GM20431 (cell line): ENCODE data around the gene CRISPLD2.

Source experiments
- in situ Hi-C: fragments of 300-500 bp; cut with MseI, MboI; formaldehyde crosslinking; loops from one replicate; pipeline ENCODE4 v1.15.0; 2020; ENCODE audit warnings: low sequenced_read_pairs; ENCODE audit not compliant: unreplicated experiment

The CRISPLD2 gene

DNA sequence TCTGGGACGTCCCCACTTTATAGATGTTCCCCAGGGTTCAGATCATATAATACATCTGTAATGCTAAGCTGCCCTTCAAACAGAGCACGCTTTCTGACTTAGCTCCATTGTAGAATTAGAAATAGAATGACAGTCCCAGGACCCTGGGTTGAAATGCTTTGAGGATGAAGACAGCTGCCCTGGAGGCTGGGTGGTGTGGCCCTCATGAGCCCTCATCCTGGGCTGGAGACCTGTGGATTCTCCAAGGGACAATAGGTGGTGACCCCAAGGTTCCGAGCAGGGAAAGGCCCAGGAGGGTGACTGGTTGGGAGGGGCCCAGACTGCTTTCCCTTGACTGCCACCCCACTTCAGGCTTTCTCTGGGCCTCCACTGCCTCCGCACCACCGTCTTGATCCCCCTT is 59.0 kb downstream of the CRISPLD2 start:
- in situ Hi-C loops: no loop called here

DNA sequence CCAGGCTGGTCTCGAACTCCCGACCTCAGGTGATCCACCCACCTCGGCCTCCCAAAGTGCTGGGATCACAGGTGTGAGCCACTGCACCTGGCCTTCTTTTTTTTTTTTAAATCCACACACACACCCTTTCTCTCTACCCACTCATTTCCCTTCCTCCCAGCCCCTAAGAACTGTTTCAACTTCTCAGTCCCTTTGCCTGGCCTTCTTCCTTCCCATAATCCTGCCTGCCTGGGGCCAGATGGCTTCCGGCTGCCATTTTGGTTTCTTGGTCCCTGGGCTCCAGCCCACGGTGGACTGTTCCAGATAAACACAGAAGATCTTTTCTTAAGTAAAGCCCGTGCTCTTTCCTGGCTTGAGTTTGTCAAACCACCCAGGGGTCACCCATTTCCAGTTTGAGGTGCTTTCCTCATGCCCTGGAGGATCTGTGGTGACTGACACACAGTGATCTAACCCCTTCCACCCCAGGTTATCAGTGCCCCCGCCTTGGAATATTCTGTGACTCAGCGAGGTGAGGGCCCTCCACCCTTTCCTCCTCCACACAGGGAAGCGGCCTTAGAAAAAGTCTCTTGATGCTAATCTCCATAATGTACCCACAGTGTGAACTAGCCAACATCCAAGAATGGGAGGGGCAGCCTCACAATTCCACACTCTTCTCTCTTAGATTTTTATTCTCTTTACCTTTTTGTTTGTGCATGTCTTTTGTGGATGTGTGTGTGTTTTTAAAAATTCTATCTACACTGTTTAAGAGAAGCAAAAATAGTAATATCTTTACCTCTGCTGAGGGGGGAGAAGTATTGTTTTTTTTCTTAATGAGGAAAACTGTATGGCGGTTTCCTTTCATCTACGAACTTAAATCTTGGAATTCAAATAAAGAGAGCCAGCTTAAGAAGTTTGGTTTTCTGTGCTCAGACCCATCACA is 60.0 kb downstream of the CRISPLD2 start:
- in situ Hi-C loops: no loop called here

DNA sequence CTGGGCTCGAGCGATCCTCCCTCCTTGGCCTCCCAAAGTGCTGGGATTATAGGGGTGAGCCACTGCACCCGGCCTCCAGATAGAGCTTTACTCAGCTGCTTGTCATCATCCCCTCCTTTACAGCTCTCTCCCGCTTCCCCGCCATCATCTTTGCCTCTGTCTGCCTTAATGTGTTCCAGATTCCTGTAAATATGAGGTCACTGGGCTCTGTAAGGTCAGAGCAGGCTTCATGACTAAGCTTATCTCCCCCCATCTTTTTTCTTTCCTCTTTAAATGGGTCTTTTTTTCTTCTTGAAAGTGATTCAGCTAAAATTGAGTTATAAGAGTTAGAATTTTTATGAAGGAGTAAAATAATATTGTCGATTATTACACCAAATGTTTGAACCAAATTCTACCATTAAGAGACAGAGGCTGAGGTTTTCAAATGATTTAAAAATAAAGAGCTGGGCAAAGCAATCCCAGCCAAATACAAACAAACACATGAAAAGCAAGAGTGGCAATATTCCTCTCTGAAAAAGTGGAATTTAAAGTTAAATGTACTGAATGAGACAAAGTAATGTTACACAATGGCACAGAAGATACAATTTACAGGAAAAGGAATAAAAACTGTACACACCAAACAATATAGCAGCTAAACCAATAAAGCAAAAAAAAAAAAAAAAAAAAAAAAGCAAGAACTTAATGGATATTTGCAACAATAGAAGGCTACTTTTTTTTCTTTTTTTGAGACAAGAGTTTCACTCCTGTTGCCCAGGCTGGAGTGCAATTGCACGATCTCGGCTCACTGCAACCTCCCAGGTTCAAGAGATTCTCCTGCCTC is 62.1 kb downstream of the CRISPLD2 start:
- in situ Hi-C loops: no loop called here

DNA sequence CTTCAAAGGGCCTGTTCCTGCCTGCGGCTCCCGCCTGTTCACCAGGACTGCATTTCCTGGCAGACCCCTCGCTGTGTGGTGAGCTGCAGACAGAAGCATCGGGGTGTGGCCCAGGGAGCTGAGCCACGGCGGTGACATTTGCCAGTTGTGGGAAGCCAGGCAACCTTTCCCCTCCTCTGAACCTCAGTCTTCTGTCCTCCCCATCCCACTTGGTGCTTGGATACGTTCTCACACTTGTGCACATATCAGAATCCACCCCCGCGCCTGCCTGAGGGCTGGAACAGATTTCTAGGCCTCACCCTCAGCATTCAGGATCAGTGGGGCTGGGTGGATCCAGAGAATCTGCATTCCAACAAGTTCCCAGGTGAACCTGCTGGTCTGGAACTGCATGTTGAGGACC is 63.5 kb downstream of the CRISPLD2 start:
- in situ Hi-C loops: no loop called here

DNA sequence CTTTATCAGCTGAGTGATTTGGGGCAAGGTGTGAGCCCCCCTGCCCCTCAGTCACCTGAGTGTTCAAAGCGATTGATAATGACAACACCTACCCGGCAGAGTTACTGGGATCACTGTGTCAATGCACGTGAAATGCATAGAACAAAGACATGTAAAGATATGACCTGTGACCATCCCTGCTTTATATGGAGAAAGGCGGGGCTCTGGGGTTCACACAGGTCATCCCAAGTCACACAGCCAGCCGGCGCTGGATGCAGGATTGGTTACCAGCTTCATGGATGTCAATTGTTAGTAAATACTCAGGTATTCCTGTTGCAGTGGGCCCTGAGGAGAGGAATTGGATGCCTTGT is 64.4 kb downstream of the CRISPLD2 start:
- in situ Hi-C loops: no loop called here

DNA sequence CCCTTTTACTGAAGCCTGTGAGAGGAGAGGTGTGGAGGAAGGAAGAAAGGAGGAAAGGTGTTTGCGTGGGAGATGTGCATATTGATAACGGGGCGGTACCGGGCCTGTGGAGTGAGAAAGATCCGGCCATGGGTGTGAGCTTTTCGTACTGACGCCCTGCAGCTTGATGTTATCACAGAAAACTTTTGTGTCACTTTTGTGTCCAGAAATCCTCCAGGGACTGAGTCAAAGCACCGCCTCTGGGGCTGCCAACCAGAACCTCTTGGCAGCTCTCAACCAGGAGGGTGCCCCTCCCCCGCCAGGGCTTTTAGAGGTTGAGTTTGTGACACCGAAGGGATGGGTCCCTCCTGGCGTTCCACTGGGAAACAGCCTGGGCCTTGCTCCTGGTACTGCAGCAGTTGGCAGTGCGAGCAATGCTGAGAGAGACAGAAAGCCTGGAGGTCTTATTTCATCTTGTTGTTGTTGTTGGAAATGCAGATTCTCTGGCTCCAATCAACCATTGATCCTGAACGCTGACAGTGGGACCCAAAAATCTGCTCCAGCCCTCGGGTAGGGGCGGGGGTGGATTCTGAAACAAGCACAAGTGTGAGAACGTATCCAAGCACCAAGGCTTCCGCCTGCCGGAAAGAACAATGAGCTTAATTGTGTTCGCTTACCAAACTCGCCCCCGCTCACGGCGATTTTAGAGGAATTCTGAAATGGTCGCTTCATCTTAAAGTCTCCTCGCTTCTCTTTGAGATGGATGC is 65.0 kb downstream of the CRISPLD2 start:
- in situ Hi-C loops: no loop called here

DNA sequence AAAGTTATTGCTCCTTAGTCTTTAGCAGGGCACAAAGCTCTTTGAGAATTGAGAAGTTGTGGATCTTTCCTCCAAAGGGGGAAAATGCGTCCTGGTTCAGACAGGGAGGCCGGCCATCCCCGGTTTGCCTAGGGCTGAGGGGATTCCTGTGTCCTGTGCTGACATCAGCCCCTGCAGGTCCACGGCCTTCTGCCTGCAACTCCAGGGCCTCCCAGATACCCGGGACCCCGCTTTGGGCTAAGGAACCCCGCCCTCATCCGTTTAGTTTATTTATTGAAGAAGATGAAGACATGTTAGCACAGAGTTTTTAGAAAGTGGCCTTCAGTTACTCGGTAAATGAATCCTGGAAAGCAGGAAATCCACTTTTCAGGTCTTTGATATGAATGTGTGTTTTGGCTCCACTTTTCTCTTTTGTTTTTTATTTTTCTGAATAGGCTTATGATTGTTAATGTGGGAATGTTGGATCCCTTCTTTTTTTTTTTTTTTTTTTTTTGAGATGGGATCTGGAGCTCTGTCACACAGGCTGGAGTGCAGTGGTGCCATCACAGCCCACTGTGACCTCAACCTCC is 65.6 kb downstream of the CRISPLD2 start:
- in situ Hi-C loops: no loop called here

DNA sequence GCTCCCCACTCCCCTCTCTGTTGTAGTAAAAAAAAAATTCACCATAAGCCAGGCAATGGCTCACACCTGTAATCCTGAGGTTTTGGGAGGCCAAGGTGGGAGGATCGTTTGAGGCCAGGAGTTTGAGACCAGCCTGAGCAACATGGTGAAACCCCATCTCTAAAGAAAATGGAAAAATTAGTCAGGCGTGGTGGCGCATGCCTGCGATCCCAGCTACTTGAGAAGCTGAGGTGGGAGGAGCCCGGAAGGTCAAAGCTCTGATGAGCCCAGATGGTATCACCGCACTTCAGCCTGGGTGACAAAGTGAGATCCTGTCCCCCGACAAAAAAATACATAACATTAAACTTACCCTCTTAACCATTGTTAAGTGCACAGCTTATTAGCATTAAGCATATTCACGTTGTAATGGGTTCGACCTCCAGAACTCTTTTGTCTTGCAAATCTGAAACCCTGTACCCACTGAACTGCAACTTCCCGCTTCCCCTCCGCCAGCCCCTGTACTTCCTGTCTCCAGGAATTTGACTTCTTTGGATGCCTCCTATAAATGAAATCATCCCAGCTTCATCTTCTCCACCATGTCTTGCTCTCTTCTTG is 66.8 kb downstream of the CRISPLD2 start:
- in situ Hi-C loops: no loop called here

DNA sequence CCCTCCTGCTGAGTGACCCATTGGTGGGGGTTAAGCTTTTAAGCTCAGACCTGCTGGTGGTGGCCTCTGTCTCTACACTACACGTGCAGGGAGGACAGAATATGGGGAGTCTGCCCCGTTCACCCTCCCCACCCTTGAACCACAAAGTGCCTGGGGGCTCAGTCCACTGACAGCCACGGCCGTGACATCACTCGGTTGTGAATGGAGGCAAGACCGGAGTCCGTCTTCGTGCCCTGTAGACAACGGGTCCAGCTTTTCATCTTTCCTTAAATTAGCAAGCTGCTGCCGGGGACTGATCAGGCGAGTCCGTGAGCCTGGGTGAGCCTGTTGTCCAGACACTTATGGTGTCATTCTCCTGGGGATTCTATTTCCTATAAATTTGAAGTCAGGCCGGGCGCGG is 67.4 kb downstream of the CRISPLD2 start:
- in situ Hi-C loops: no loop called here

DNA sequence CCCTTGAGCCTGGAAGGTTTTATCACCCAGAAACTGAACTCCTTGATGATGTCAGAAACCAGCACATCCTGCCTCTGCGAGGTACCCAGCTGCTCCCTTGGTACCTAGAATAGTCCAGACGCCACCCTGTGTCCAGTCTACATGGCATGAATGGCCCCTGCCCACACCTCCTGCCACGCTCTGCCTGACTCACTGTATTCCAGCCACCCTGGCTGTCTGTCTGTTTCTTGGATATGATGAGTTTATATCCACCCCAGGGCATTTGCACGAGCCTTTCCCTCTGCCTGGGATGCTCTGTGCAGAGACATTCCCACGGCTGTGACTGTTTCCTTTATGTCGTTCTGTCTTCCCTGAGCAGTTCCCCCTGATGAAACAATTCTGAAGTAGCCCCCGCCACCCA is 68.7 kb downstream of the CRISPLD2 start:
- in situ Hi-C loops: no loop called here

DNA sequence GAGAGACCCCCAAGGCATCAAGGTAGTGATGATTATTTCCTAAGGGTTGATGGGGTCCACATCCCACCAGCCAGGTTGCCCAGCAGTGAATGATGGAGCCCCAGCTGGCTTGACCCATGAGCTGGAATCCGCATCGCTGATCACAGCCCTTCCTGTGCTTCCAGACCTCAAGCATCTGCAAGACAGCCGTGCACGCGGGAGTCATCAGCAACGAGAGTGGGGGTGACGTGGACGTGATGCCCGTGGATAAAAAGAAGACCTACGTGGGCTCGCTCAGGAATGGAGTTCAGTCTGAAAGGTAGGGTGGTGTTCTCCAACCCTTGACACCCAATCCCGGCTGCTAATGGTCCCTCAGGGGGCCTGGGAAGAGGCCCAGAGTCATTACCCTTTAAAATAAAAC is 69.3 kb downstream of the CRISPLD2 start:
- in situ Hi-C loops: no loop called here

DNA sequence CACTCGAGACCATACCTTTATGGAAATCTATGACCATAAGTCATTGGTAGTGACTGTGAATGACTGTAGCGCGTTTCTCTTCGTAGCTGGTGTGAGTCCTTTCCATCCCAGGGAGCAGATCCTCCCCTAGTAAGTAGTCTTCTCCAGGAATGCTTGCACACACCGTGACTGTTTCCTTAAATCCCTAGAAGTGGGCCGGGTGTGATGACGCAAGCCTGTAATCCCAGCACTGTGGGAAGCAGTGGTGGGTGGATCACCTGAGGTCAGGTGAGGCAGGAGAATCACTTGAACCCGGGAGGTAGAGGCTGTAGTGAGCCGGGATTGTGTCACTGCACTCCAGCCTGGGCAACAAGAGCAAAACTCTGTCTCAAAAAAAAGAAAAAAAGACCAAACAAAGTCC is 70.6 kb downstream of the CRISPLD2 start:
- in situ Hi-C loops: no loop called here

DNA sequence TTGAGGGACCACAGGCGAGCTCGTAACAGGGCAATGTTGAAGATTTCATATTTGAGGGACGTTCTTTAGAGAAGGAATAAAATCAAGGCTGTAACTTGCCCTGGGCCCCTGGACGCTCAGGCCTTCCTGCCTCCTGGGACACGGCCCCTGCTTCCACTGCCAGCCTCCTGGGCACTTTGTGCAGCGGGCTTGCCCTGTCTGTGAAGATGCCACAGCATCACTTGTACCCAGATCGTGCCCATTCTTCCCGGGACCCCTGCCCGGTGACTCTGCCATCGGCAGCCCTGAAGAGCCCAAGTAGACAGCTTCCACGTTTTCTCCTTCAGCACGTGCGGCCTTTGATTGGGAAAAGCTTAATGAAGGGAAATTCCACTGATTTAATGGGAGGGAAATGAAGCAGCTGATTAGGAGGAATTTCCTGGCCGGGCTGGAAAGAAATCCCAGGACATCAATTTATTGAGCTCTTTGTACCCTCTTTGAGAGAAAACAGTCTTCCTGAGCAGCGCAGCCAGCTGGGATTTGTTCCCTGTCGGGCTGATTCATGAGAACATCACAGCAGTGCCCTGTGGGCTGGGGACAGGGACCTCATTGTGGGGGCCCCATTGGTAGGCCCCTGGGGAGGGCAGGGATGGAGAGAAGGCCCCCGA is 71.5 kb downstream of the CRISPLD2 start:
- in situ Hi-C loops: no loop called here

DNA sequence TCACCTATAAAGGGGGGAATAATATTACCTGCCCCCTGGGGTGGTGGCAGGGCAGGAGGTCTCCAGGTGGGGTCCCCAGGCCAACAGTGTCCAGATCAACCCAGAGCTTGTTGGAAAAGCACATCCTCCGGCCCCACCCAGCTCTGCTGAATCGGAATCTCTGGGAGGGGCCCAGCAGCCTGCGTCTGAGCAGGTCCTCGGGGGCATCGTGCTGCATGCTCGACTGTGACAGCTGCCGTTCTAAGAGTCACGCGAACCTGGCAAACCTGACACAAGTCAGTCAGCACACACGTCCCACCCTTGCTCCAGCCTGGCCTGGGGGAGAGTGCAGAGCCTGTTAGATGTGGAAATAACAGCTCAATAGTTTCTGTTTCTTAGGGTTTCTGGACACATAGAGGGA is 72.3 kb downstream of the CRISPLD2 start:
- in situ Hi-C loops: no loop called here

DNA sequence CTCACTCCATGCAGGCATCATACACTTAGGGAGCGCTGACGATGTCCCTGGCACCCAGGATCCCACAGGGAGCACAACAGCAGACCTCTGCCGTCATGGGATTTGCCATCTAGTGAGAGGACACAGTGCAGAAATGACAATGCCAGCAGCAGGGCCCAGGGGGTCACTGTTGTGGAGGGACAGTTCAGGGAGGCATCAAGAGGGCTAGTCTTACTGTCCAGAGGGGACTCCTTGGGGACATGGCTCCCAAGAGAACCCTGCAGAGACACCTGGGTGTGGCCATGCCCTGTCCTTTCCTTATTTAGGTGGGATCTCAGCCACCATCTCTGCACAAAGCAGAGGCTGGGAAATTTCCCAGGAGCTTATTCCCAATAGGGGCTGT is 73.7 kb downstream of the CRISPLD2 start:
- in situ Hi-C loops: no loop called here

DNA sequence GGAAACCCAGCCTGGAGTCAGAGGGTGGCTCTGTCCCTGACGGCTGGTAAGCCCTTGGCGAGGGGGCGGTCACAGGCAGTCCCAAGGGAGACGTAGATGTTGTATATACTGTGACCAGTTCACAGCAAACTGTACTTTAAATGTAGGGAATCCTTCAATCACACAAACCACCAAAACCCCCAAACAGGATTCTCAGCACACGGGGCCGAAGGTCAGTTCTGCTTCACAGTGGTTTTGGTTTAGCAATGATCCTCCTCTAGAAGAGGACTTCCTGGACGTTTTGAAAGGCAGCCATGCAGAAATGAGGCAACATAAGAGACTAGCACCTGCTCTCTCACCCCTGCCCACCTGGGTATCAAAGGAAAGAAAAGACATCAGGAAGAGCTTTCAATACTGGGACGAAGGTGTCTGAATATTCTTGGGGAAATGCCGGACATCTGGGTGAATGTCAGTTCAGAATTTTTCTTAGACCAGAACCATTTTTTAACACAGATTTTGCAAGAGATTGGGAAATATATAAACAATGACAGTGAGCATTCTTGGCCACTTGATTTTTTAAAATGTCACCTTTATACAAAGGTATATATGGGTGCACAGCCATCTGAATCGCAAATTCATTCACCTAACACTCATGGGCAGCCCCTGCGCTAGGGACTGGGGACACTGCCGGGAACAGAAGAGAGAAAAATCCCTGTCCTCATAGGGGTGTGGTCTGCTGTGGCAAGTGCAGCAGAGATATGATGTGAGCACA is 74.2 kb downstream of the CRISPLD2 start:
- in situ Hi-C loops: no loop called here

DNA sequence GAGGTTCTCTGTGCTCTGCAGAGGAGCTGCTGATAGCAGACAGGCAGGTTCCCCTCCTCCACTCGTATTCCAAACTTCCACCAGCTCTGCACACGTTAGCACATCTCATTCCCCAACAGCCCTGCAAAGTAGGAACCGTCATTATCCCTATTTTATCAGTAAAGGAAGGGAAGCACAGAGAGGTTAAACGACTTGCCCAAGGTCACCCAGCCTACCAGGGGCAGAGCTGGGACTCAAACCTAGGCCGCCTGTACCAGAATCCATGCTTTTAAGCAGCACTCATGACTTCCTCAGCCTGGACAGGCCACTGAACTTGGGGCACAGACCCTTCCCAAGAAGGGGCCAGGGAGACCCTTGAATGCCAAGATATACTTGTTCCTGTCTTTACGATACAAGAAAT is 75.2 kb downstream of the CRISPLD2 start:
- in situ Hi-C loops: no loop called here

DNA sequence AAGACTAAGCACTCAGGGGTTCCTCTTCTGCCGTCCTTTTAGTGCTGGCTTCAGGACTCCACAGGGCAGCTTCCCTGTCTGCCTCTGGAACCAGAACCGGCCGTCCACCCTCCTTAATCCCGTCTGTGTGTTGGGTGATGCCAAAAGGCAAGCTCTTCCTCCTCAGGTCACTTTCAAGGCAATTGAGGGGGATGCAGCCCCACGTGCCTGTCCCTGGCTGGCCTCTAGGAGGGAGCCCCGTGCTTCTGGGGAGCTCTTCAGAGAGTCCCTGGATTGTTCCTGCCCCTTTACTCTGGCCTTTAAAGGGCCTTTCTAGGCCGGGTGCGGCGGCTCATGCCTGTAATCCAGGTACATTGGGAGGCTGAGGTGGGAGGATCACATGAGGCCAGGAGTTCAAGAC is 77.1 kb downstream of the CRISPLD2 start:
- in situ Hi-C loops: no loop called here

DNA sequence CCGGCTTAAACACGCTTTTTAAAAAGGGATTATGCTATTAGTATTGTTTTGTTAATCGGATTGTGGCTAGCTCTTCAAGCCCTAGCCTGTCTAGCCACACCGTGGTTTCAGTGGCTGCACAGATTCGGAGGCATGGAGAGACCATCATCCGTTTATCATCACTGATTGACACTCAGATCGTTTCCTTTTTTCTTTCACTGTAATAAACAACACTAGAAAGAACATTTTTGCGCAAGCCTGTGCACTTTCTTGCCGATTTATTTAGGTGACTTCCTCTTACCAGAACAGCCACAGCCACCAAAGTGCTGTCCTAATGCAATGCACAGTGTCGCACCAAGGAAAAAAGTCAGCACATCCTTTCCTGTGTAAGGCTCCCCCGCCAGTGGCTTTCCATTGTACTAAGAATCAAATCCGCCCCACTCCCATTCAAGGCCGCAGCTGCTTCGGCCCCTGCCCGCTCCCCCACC is 78.2 kb downstream of the CRISPLD2 start:
- in situ Hi-C loops: no loop called here
